HepG2 (cell line): Measurements from ENCODE around the gene TF. TPM values are rescaled to one million over a fixed set of nuclear protein-coding genes. Genes with fewer than 3 reads are reported as not detected.
A peak's percentile ranks its signal among the peaks of the same experiment; 100 is the strongest.

ENCODE experiments used
- FOXC1 ChIP-seq: sonication (generic); formaldehyde crosslinking; IDR thresholded peaks from 2 replicates; pipeline ENCODE4 v1.8.0; 2022; ENCODE audit warnings: mild to moderate bottlenecking, missing genetic modification reagents, borderline replicate concordance
- PCBP2 ChIP-seq: fragments of 200-400 bp; formaldehyde crosslinking; optimal IDR thresholded peaks from 2 replicates; pipeline ENCODE3; 2018; ENCODE audit warnings: low read length, low read depth; ENCODE audit not compliant: poor library complexity, severe bottlenecking
- PHF20 ChIP-seq: sonication (generic); formaldehyde crosslinking; IDR thresholded peaks from 2 replicates; pipeline ENCODE4 v1.5.0; 2020; ENCODE audit warnings: mild to moderate bottlenecking, missing genetic modification reagents
- POGZ ChIP-seq: sonication (generic); formaldehyde crosslinking; IDR thresholded peaks from 2 replicates; pipeline ENCODE4 v1.4.0; 2020; ENCODE audit warnings: mild to moderate bottlenecking, missing genetic modification reagents
- ZNF441 ChIP-seq: sonication (generic); formaldehyde crosslinking; IDR thresholded peaks from 2 replicates; pipeline ENCODE4 v1.7.0; 2021; ENCODE audit warnings: missing genetic modification reagents, borderline replicate concordance
- ZNF644 ChIP-seq: IDR thresholded peaks from 2 replicates; pipeline ENCODE4 v1.6.1; 2016; ENCODE audit warnings: low read depth
- polyA plus RNA-seq, 8 experiments: library from polyadenylated mRNA; depleted of rRNA in 3 of 8; stranded (reverse) in 7 of 8; unstranded in 1 of 8; fragments of >200 nt; fragmentation: Illumina TruSeq in 4 of 8; extraction: Trizol in 4 of 8; gene quantifications; 2 replicates each; pipeline versions ENCODE4 v1.2.1 to v1.2.3, GENCODE V29; 2011 to 2016; ENCODE audit warnings: low read depth in 4 of 8, missing spikeins in 1 of 8, mixed read lengths in 1 of 8; ENCODE audit not compliant: insufficient read depth in 1 of 8
- total RNA-seq, 5 experiments: library from RNA; depleted of rRNA; stranded (reverse); fragments of >200 nt; fragmentation: Illumina TruSeq; extraction: Trizol; gene quantifications; 2 replicates each; pipeline ENCODE4 v1.2.3, GENCODE V29; 2016; ENCODE audit warnings: low read depth in 1 of 5
- TF ChIP-seq, protein P1 (sequence below): sonication (generic); formaldehyde crosslinking; IDR thresholded peaks from 2 replicates; pipeline ENCODE4 v1.8.1; 2022; ENCODE audit warnings: mild to moderate bottlenecking, missing genetic modification reagents
- TF ChIP-seq, protein P2 (sequence below): sonication (generic); formaldehyde crosslinking; IDR thresholded peaks from 2 replicates; pipeline ENCODE4 v1.4.0; 2020; ENCODE audit warnings: missing genetic modification reagents
- TF ChIP-seq, protein P3 (sequence below): IDR thresholded peaks from 2 replicates; pipeline ENCODE4 v1.6.1; 2016; ENCODE audit warnings: missing compliant biosample characterization, missing genetic modification reagents, borderline replicate concordance
- TF ChIP-seq, protein P4 (sequence below): sonication (generic); formaldehyde crosslinking; IDR thresholded peaks from 2 replicates; pipeline ENCODE4 v1.5.0; 2020; ENCODE audit warnings: mild to moderate bottlenecking, missing genetic modification reagents, borderline replicate concordance
- TF ChIP-seq, protein P5 (sequence below): fragments of 450-650 bp; IDR thresholded peaks from 2 replicates; pipeline ENCODE4 v1.6.1; 2017
- TF ChIP-seq, protein P6 (sequence below): sonication (generic); formaldehyde crosslinking; IDR thresholded peaks from 2 replicates; pipeline ENCODE4 v1.4.0; 2020; ENCODE audit warnings: missing genetic modification reagents, borderline replicate concordance

Gene TF
- total and polyA plus RNA-seq, 2 of the 13 experiments (the other 11 are each of a cell fraction or from before 2014, with no cell fraction given) = 10,074 to 11,821 TPM

DNA sequence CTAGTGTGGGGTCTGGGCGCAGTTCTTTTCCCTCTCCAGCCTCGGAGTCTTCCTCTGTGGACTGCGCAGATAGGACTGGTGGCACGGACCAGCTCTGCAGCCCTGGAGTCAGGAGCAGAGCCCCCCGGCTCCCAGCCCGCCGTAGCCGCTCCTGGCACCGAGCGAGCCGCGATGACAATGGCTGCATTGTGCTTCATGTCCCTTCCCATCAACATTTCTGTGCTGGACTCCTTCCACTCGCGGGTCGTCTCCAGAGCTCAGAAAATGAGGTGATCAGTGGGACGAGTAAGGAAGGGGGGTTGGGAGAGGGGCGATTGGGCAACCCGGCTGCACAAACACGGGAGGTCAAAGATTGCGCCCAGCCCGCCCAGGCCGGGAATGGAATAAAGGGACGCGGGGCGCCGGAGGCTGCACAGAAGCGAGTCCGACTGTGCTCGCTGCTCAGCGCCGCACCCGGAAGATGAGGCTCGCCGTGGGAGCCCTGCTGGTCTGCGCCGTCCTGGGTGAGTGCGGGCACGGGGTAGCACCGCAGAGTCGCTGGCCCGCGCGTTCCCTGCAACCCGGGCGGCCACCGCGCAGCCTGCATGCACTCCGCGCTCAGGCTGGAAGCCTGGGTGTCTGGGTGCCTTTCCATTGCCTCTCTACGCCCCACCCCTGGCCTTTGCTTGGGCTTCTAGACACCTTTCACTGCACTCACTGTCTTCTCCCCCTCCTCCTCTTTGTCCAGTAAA, at the start of gene TF (continued):
- TF ChIP-seq, protein P1, sequence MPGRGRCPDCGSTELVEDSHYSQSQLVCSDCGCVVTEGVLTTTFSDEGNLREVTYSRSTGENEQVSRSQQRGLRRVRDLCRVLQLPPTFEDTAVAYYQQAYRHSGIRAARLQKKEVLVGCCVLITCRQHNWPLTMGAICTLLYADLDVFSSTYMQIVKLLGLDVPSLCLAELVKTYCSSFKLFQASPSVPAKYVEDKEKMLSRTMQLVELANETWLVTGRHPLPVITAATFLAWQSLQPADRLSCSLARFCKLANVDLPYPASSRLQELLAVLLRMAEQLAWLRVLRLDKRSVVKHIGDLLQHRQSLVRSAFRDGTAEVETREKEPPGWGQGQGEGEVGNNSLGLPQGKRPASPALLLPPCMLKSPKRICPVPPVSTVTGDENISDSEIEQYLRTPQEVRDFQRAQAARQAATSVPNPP (CRISPR knock-in tag) = peak; percentile 99
- TF ChIP-seq PHF20 = no peak; the same call in 1 of the 2 replicates
- TF ChIP-seq ZNF441 = peak; percentile 74; the same call in 1 of the 2 replicates
- TF ChIP-seq, protein P2, sequence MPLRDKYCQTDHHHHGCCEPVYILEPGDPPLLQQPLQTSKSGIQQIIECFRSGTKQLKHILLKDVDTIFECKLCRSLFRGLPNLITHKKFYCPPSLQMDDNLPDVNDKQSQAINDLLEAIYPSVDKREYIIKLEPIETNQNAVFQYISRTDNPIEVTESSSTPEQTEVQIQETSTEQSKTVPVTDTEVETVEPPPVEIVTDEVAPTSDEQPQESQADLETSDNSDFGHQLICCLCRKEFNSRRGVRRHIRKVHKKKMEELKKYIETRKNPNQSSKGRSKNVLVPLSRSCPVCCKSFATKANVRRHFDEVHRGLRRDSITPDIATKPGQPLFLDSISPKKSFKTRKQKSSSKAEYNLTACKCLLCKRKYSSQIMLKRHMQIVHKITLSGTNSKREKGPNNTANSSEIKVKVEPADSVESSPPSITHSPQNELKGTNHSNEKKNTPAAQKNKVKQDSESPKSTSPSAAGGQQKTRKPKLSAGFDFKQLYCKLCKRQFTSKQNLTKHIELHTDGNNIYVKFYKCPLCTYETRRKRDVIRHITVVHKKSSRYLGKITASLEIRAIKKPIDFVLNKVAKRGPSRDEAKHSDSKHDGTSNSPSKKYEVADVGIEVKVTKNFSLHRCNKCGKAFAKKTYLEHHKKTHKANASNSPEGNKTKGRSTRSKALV (CRISPR knock-in tag) = peak; percentile 46; the same call in 1 of the 2 replicates
- TF ChIP-seq PCBP2 = no peak
- peak; percentile 76; the same call in 1 of the 2 replicates for TF ChIP-seq FOXC1 (CRISPR knock-in tag)
- TF ChIP-seq, protein P3, sequence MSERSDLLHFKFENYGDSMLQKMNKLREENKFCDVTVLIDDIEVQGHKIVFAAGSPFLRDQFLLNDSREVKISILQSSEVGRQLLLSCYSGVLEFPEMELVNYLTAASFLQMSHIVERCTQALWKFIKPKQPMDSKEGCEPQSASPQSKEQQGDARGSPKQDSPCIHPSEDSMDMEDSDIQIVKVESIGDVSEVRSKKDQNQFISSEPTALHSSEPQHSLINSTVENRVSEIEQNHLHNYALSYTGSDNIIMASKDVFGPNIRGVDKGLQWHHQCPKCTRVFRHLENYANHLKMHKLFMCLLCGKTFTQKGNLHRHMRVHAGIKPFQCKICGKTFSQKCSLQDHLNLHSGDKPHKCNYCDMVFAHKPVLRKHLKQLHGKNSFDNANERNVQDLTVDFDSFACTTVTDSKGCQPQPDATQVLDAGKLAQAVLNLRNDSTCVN = peak; percentile 68; the same call in 1 of the 2 replicates
- TF ChIP-seq, protein P4, sequence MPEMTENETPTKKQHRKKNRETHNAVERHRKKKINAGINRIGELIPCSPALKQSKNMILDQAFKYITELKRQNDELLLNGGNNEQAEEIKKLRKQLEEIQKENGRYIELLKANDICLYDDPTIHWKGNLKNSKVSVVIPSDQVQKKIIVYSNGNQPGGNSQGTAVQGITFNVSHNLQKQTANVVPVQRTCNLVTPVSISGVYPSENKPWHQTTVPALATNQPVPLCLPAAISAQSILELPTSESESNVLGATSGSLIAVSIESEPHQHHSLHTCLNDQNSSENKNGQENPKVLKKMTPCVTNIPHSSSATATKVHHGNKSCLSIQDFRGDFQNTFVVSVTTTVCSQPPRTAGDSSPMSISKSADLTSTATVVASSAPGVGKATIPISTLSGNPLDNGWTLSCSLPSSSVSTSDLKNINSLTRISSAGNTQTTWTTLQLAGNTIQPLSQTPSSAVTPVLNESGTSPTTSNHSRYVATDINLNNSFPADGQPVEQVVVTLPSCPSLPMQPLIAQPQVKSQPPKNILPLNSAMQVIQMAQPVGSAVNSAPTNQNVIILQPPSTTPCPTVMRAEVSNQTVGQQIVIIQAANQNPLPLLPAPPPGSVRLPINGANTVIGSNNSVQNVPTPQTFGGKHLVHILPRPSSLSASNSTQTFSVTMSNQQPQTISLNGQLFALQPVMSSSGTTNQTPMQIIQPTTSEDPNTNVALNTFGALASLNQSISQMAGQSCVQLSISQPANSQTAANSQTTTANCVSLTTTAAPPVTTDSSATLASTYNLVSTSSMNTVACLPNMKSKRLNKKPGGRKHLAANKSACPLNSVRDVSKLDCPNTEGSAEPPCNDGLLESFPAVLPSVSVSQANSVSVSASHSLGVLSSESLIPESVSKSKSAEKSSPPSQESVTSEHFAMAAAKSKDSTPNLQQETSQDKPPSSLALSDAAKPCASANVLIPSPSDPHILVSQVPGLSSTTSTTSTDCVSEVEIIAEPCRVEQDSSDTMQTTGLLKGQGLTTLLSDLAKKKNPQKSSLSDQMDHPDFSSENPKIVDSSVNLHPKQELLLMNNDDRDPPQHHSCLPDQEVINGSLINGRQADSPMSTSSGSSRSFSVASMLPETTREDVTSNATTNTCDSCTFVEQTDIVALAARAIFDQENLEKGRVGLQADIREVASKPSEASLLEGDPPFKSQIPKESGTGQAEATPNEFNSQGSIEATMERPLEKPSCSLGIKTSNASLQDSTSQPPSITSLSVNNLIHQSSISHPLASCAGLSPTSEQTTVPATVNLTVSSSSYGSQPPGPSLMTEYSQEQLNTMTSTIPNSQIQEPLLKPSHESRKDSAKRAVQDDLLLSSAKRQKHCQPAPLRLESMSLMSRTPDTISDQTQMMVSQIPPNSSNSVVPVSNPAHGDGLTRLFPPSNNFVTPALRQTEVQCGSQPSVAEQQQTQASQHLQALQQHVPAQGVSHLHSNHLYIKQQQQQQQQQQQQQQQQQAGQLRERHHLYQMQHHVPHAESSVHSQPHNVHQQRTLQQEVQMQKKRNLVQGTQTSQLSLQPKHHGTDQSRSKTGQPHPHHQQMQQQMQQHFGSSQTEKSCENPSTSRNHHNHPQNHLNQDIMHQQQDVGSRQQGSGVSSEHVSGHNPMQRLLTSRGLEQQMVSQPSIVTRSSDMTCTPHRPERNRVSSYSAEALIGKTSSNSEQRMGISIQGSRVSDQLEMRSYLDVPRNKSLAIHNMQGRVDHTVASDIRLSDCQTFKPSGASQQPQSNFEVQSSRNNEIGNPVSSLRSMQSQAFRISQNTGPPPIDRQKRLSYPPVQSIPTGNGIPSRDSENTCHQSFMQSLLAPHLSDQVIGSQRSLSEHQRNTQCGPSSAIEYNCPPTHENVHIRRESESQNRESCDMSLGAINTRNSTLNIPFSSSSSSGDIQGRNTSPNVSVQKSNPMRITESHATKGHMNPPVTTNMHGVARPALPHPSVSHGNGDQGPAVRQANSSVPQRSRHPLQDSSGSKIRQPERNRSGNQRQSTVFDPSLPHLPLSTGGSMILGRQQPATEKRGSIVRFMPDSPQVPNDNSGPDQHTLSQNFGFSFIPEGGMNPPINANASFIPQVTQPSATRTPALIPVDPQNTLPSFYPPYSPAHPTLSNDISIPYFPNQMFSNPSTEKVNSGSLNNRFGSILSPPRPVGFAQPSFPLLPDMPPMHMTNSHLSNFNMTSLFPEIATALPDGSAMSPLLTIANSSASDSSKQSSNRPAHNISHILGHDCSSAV (CRISPR knock-in tag) = no peak
- TF ChIP-seq, protein P5, sequence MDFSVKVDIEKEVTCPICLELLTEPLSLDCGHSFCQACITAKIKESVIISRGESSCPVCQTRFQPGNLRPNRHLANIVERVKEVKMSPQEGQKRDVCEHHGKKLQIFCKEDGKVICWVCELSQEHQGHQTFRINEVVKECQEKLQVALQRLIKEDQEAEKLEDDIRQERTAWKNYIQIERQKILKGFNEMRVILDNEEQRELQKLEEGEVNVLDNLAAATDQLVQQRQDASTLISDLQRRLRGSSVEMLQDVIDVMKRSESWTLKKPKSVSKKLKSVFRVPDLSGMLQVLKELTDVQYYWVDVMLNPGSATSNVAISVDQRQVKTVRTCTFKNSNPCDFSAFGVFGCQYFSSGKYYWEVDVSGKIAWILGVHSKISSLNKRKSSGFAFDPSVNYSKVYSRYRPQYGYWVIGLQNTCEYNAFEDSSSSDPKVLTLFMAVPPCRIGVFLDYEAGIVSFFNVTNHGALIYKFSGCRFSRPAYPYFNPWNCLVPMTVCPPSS = no peak
- TF ChIP-seq POGZ (CRISPR knock-in tag) = peak; percentile 90
- 0 out of 2 replicates have a peak, but pooled peaks have one; percentile 41 for TF ChIP-seq ZNF644 (CRISPR knock-in tag)
- TF ChIP-seq, protein P6, sequence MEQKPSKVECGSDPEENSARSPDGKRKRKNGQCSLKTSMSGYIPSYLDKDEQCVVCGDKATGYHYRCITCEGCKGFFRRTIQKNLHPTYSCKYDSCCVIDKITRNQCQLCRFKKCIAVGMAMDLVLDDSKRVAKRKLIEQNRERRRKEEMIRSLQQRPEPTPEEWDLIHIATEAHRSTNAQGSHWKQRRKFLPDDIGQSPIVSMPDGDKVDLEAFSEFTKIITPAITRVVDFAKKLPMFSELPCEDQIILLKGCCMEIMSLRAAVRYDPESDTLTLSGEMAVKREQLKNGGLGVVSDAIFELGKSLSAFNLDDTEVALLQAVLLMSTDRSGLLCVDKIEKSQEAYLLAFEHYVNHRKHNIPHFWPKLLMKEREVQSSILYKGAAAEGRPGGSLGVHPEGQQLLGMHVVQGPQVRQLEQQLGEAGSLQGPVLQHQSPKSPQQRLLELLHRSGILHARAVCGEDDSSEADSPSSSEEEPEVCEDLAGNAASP (CRISPR knock-in tag) = peak; percentile 93
